Stimulated activated CD8-positive, alpha-beta memory T cell treated with anti-CD3 and anti-CD28 coated beads, Interleukin-7, amount 100 ng/mL, for 4 hours (primary cell): ENCODE data around the gene TCF21.
"Not testable (repeated sequence)": the region's sequence is repeated elsewhere in the genome, so short reads cannot be mapped to it uniquely, and the experiment has no call there.

Experiments used
- DNase-seq, 2 donors: peaks; one replicate each; pipeline ENCODE4 v3.0.0-alpha.2; 2020; ENCODE audit warnings: low read depth in 2 of 2

Gene TCF21

DNA sequence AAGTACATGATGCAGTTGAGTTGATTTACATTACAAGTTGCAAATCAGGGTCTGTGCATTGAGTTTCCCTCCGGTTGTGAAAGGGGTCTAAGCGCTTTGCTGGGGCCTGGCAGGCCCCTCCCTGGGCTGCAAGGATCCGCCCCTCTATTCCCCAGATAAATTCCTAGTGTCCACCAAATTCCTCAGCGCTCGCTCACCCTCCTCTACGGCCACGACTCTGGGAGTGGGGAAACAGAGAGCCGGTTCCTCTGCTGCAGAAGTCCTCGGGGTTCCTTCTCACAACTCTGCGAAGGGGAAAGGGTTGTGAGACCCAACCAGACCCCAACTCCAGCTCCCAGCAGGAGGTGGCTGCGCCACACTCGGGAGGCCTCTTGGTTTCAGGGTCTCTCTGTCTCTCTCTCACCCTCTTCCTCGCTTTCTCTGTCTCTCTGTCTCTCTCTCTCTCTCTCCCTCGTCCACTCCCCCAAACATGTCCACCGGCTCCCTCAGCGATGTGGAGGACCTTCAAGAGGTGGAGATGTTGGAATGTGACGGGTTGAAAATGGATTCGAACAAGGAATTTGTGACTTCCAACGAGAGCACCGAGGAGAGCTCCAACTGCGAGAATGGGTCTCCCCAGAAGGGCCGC, at the start of gene TCF21:
TSS of gene TCF21 (plus strand) at position 185 of the 628 bp plus-strand sequence. CDS start at position 470, 285 bp downstream.
- DNase-seq, result no peak

DNA sequence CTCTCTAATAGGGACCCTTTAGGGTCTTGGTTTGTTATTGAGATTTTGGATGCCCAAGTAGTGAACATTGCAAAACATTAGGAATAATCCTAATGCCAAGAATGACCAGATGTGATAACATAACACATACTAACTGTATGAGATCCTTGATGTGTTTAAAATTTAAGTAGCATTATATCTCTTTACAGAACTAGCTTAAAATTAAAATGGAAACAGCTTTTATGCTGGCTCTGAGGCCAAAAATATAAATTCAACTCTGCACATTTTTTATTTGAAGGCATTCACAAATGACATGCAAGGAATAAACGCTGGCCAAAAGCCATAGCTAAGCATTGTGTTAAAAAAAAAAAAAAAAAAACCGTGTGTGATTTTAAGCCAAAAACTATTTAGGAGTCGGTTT, 47.7 kb upstream of the TCF21 start:
- no peak for DNase-seq

DNA sequence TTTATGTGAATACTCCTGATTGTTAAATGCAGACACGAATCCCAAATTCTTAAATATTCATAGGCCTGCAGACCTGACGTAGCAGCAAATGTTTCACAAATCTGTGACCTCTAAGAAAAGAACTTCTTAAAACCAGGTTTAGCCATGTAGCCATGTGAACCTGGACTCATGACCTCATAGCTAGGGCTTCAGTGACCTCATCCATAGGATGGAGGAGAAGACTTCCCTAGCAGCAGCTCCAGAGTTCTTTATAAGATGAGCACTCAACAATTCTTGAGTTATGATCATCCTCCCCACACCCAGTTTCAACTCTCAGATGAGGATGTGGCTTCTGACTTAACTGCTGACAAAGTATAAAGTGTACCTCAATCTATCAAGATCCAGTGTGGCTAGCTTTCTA, 45.8 kb upstream of the TCF21 start:
- DNase-seq, result no peak

- DNase-seq, result no peak
Measured at GRCh38 chr6:133844709-133845108, 44.2 kb upstream of the TCF21 start.

DNA sequence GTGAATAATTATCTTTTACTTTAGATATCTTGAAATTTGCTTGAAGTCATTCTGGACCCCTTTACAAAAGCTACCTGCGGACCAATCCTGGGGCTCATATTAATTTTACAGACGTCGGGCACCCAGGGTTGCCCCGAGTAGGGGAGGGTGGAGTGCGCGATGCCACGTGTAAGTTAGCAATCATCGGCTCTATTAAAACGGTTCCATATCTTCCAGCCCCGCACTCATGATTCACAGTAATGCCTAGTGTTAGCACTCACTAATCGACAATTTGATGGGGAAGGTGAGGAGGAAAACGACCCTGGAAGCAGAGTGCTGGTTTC, 34.9 kb upstream of the TCF21 start:
- DNase-seq, result no peak

GRCh38 chr6:133854364-133855275, 34.3 kb upstream of the TCF21 start:
- no peak for DNase-seq

DNA sequence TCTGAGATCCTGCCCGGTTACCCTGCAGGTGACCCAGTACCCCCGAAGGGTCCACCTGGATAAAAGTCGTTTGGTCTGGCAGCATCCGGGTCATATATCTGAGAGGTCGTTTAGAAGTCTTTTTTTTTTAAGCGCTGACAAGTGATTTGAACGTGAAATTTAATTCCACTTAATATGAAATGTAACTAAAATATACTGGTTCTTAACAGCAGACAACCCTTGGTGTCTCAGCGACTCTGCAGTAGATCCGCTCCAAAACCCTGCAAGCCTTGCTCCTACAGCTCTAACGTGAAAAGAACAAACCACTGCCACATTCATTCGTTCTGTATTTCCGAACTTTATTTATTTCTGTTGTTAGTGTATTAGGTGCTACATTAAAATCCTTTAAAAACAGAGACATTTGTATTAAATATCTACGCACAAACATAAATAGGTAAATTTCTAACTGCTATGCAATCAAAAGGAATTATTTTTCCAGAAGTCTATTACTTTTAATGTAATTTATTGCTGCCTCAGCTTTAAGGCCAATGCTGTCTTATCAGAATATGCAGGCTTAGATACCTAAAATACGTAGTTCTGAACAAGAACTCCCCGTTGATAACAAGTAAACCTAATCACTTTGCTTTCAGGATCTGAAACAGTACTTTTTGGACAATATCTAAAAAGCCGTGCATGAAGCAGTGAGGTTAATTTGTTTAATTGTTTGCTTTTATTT, 33.5 kb upstream of the TCF21 start:
- no peak for DNase-seq

GRCh38 chr6:133855991-133856370, 32.9 kb upstream of the TCF21 start:
- DNase-seq, result no peak

DNA sequence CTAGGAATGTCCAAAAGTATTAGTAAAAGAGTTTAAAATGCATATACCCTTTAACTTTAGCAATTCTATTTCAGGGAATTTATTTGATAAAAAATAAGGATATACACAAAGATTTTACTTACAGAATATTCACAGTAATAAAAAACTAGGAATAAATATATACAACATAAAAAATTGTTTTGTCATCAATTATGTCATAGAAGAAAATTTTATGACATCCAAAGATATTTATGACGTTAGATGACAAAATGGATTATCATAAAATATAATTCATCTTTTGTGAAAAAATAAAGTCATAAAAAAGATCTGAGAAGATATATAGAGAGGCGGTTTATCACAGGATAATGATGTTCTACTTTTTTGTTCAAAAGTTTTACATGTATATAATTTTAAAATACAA, 32.0 kb upstream of the TCF21 start:
- DNase-seq, result no peak

DNA sequence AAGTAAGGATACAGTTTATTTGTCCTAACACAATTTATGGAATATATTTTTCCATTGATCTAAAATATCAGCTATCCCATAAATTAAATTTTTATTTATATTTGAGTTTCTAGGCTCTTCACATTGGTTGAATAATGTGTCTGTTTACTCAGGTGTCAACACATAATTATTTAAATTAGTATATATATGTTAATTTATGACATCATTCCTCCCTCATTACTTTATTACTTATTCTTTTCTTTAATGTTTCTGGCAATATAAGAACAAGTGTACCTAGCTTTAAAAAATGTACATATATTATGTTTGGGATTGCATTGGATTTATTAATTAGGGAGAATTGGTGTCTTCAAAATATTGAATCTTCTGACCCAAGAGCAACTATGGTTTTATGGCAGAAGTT, 31.2 kb upstream of the TCF21 start:
- no peak for DNase-seq

DNA sequence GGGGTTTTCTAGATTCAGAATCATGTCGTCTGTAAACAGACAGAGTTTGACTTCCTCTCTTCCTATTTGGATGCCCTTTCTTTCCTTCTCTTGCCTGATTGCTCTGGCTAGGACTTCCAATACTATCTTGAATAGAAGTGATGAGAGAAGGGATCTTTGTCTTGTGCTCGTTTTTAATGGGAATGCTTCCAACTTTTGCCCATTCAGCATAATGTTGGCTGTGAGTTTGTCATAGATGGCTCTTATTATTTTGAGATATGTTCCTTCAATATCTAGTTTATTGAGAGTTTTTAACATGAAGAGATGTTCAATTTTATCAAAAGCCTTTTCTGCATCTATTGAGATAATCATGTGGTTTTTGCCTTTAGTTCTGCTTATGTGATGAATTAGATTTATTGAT, 27.6 kb upstream of the TCF21 start:
- DNase-seq, result not testable (repeated sequence)

- DNase-seq, result no peak
Measured at GRCh38 chr6:133863228-133863627, 25.7 kb upstream of the TCF21 start.

GRCh38 chr6:133865680-133866079, 23.2 kb upstream of the TCF21 start:
- no peak for DNase-seq

- no peak for DNase-seq
Measured at GRCh38 chr6:133871131-133871530, 17.8 kb upstream of the TCF21 start.

- no peak for DNase-seq
Measured at GRCh38 chr6:133873538-133873937, 15.4 kb upstream of the TCF21 start.

- DNase-seq, result no peak
Measured at GRCh38 chr6:133877116-133877515, 11.8 kb upstream of the TCF21 start.

- DNase-seq, result no peak
Measured at GRCh38 chr6:133880006-133880405, 8.9 kb upstream of the TCF21 start.

DNA sequence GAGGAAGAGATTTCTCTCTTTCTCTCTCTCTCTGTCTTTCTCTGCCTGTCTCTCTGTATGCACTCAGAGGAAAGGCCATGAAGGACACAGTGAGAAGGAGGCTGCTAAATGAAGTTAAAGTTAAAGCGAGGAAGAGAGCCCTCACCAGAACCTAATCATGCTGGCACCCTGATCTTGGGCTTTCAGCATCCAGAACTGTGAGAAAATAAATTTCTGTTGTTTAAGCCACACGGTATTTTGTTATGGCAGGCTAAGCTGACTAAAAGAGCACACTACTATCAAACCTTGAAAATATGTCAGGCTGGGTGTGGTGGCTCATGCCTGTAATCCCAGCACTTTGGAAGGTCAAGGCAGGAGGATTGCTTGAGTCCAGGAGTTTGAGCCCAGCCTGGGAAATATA, 8.0 kb upstream of the TCF21 start:
- DNase-seq, result no peak

DNA sequence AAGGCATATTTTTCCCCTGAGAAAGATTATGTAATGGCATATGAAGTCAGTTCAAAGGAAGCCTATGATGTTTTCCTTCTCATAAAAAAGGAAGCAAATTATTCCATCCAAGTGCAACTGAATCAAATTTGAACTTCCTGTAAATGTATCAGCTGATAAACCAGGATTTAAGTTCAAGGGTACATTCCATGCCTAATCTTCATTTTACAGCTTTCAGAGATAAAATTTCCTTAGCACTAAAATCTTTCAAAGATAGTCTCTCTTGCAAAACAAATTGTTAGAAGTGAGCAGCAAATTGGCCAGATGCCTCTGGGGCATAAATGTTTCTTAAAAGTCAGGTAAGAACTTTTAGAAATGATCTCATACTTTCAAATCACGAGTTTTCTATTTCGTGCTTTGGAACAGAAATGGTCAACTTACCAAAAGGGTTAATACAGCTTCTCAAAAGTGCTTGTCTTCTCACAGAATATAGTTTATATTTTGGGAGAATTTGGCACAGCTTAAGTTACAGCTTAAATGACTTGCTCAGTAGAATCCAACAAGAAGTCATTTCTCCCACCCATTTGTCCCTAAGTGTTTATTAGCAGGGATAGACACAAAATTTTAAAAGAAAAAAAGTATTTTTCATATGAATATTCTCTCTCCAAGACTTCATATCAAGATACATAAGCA, 2.7 kb upstream of the TCF21 start:
- no peak for DNase-seq

GRCh38 chr6:133887156-133887879, 1.6 kb upstream of the TCF21 start:
- DNase-seq, result no peak

DNA sequence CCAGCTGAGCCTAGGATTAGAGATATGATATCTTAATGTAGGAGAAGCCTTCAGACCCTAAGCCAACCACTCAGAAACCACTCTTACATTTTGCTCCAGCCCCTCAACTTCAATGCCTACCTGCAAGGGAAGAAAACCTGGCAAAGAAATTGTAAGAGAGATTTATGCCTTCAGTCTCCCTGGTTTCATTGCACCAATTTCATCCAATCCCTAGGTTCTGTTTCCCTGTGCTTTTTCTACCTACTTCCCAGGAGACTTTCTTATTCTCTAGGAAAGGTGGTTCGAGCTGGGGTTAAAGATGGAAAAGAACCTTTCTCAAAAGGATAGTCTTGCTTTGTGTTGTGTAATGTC, 1.1 kb upstream of the TCF21 start:
- DNase-seq, result no peak
